ENCODE data around the gene RHOB. TPM values are rescaled to one million over a fixed set of nuclear protein-coding genes. Genes with fewer than 3 reads are reported as not detected.

The RHOB gene
- total and polyA plus RNA-seq, 7 experiments from 2014 or later = 0.64 to 244 (median 9.2) TPM

DNA sequence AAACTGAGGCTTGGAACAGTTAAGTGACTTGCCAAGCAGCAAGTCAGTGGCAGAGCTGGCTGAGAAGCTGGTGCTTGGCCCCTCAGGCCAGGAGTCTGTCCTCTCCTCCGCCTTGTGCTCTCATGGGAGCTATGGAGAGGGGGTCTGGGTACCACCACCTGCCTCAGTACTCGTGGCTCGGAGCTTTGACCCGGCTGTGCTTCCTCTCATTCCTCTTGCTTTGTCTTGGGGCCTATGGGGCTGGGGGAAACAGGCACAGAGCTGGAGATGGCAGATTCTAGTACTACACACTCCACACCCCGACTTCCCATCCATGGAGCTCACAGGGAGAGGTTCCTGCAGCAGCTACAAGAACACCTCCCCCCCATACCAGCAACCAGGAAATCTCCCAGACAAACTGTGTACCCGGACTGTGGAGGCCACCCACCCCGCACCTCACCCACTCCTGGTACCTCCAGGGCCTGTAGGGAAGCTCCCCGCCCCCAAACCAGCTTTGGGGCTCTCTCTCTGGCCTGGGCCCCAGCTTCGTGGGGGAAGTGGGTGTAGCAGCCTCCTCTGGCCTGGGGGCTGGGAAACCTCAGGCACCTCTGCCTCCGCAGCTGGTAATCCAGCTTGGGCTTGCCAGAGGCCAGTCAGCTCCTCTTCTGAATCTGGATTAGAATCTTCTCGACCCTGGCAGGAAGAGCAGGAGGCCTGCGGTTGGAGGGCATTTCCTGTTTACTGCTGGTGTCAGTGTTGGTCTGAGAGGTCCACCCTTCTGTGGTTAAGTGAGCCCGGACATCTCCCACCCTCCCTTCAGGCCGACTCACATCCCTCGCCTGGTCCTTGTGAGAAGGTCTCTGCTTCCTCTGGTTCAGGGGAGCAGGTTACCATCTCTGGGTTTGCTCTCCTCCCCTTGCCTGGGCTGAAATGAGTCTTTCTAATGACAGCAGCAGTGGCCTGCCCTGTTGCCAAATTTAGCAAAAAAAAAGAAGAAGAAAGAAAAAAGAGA, 22.3 kb upstream of the RHOB start:
- ChIA-PET CTCF (interaction anchor here (0.6 to 1.5 kb wide), 5 partner anchors 9 to 20 kb away, joined by 3 to 7 read pairs (median 3); no protein-coding TSS in a partner anchor), POLR2A (no interaction called here)
- peak in 2 of 9 donors; percentile 19 to 41 for DNase-seq
- Histone ChIP-seq H3K4me1 (ENCODE audit: control insufficient read depth in 2 of 2, insufficient read depth in 2 of 2, low read length in 2 of 2) (peaks cover 7 to 10% of the 10 kb centered on the region in 2 donors), H3K36me3 (ENCODE audit: control insufficient read depth in 2 of 3, insufficient read depth in 3 of 3, low read length in 3 of 3) (no peaks in the 10 kb centered on the region), H3K27me3 (ENCODE audit: control insufficient read depth in 2 of 2, insufficient read depth in 2 of 2, low read length in 2 of 2) (no peaks in the 10 kb centered on the region), H3K27ac (ENCODE audit: low read depth, low read length) (no peak overlapping the region), H3K9me3 (ENCODE audit: control insufficient read depth in 2 of 3, low read length in 3 of 3) (no peaks in the 10 kb centered on the region), H3K4me3 (ENCODE audit: low read length) (no peak overlapping the region)
- Mint-ChIP-seq H3K4me3 (peak overlapping the region in 6 of 10 donors; percentile 25 to 64 (median 48)), H3K27ac (peak overlapping the region in 8 of 9 donors; percentile 23 to 88 (median 62)), H3K27me3 (peaks cover 0 to 4% (median 0%) of the 10 kb centered on the region in 5 donors), H3K4me1 (peaks cover 9 to 31% (median 22%) of the 10 kb centered on the region in 7 donors), H3K9me3 (no peaks in the 10 kb centered on the region), H3K36me3 (no peaks in the 10 kb centered on the region)
- peak; percentile 74 for ATAC-seq
- intact Hi-C loops (cut with micrococcal nuclease) = loop anchor here in 1 of 2 donors (5.0 kb wide), 1 partner anchor 182 kb away; no protein-coding TSS in a partner anchor

DNA sequence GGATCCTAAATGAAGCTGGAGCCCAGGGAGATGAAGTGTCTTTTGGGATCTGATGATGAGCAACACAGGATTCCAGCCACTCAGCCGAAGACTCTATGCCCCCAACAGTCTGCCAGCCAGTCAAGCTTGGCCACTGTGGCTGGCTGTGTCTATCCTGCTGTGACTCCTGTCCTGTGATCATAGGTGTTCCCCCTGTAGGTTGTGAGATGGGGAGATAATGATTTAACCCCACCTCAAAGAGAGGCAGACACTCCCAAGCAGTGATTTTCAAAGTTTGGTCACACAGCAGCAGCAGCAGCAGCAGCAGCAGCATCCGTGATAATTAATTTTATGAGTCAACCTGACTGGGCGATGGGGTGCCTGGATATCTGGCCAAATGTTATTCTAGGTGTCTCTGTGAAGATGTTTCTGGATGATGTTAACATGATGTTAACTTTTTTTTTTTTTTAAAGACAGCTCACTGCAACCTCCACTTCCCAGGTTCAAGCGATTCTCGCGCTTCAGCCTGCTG, 21.4 kb upstream of the RHOB start:
- no peak overlapping the region for H3K27ac ChIP-seq (ENCODE audit: low read depth, low read length)
- POLR2A ChIA-PET = no interaction called here
- H3K4me3 ChIP-seq (ENCODE audit: low read length) = no peak overlapping the region
- ATAC-seq (peak; percentile 18), DNase-seq (no peak)
- no peaks in the 10 kb centered on the region for H3K9me3 Mint-ChIP-seq
- H3K27me3 ChIP-seq (ENCODE audit: control insufficient read depth in 2 of 2, insufficient read depth in 2 of 2, low read length in 2 of 2) = no peaks in the 10 kb centered on the region
- H3K4me1 ChIP-seq (ENCODE audit: control insufficient read depth in 2 of 2, insufficient read depth in 2 of 2, low read length in 2 of 2) = peaks cover 7 to 10% of the 10 kb centered on the region in 2 donors
- intact Hi-C loops (cut with micrococcal nuclease) = no loop called here
- peak overlapping the region in 6 of 9 donors; percentile 23 to 88 (median 50) for H3K27ac Mint-ChIP-seq
- H3K4me1 Mint-ChIP-seq = peaks cover 9 to 31% (median 22%) of the 10 kb centered on the region in 7 donors
- H3K4me3 Mint-ChIP-seq = peak overlapping the region in 6 of 10 donors; percentile 14 to 59 (median 36)
- no peaks in the 10 kb centered on the region for H3K36me3 Mint-ChIP-seq
- H3K36me3 ChIP-seq (ENCODE audit: control insufficient read depth in 2 of 3, insufficient read depth in 3 of 3, low read length in 3 of 3) = no peaks in the 10 kb centered on the region
- H3K9me3 ChIP-seq (ENCODE audit: control insufficient read depth in 2 of 3, low read length in 3 of 3) = no peaks in the 10 kb centered on the region
- H3K27me3 Mint-ChIP-seq = no peaks in the 10 kb centered on the region
- CTCF ChIA-PET = interaction anchor here (1.2 to 1.5 kb wide), 2 partner anchors 11 kb away, joined by 3 to 6 read pairs; no protein-coding TSS in a partner anchor

DNA sequence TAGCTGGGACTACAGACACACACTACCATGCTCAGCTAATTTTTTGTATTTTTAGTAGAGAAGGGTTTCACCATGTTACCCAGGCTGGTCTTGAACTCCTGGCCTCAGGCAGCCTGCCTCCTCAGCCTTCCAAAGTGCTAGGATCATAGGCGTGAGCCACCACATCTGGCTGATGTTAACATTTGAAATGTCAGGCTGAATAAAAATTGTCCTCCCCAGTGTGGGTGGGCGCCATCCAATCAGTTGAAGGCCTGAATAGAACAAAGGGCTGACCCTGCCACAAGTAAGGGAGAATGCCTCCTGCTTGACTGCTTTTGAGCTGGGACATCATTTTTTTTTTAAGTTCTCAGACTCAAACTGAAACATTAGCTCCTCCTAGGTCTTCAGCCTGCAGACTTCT, 21.0 kb upstream of the RHOB start:
- H3K4me1 ChIP-seq (ENCODE audit: control insufficient read depth in 2 of 2, insufficient read depth in 2 of 2, low read length in 2 of 2) = peaks cover 7 to 10% of the 10 kb centered on the region in 2 donors
- H3K27me3 Mint-ChIP-seq = no peaks in the 10 kb centered on the region
- no peak overlapping the region for H3K4me3 ChIP-seq (ENCODE audit: low read length)
- no peak overlapping the region for H3K27ac ChIP-seq (ENCODE audit: low read depth, low read length)
- CTCF ChIA-PET = interaction anchor here (0.8 to 1.2 kb wide), 2 partner anchors 12 to 236 kb away, joined by 3 to 5 read pairs; no protein-coding TSS in a partner anchor
- H3K27me3 ChIP-seq (ENCODE audit: control insufficient read depth in 2 of 2, insufficient read depth in 2 of 2, low read length in 2 of 2) = no peaks in the 10 kb centered on the region
- H3K27ac Mint-ChIP-seq = no peak overlapping the region
- POLR2A ChIA-PET = no interaction called here
- peaks cover 9 to 31% (median 23%) of the 10 kb centered on the region in 7 donors for H3K4me1 Mint-ChIP-seq
- no peaks in the 10 kb centered on the region for H3K36me3 Mint-ChIP-seq
- no peak for ATAC-seq
- intact Hi-C loops (cut with micrococcal nuclease) = no loop called here
- H3K4me3 Mint-ChIP-seq = no peak overlapping the region
- H3K9me3 ChIP-seq (ENCODE audit: control insufficient read depth in 2 of 3, low read length in 3 of 3) = no peaks in the 10 kb centered on the region
- no peaks in the 10 kb centered on the region for H3K36me3 ChIP-seq (ENCODE audit: control insufficient read depth in 2 of 3, insufficient read depth in 3 of 3, low read length in 3 of 3)
- no peak for DNase-seq
- H3K9me3 Mint-ChIP-seq = no peaks in the 10 kb centered on the region

DNA sequence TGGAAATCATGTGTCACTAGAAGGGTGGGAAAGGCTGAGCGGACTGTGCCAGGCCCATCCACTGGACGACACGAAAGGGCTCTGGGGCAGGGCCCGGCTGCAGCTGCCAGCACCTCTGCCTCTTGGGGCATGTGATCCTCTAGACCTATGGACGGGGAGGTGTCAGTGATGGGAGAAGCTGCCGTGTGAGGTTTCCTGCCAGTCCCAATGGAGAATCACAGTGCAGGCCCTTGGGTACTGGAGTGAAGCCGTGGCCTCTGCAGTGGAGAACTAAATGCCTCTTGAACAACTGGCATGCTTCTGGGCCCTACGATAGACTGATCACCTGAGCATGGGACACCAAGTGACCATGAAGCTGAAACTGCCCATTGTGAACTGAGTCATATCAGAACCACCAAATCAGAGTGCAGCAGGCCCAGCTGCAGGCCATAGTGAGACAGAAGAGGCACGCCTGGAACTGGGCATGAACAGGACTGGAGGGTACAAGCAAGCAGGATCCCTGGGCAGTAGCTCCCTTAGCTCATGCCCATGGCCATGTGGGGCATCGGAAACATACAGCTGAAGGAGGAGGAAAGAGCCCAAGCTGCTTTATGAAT, 18.8 kb upstream of the RHOB start:
- H3K27ac ChIP-seq (ENCODE audit: low read depth, low read length) = no peak overlapping the region
- no peak overlapping the region for H3K4me3 ChIP-seq (ENCODE audit: low read length)
- Mint-ChIP-seq H3K4me3 (no peak overlapping the region), H3K27me3 (peaks cover 0 to 5% (median 0%) of the 10 kb centered on the region in 5 donors), H3K4me1 (peaks cover 9 to 36% (median 23%) of the 10 kb centered on the region in 7 donors), H3K36me3 (no peaks in the 10 kb centered on the region), H3K9me3 (no peaks in the 10 kb centered on the region), H3K27ac (no peak overlapping the region)
- DNase-seq = no peak
- POLR2A ChIA-PET = no interaction called here
- no peaks in the 10 kb centered on the region for H3K9me3 ChIP-seq (ENCODE audit: control insufficient read depth in 2 of 3, low read length in 3 of 3)
- H3K27me3 ChIP-seq (ENCODE audit: control insufficient read depth in 2 of 2, insufficient read depth in 2 of 2, low read length in 2 of 2) = no peaks in the 10 kb centered on the region
- ATAC-seq = no peak
- peaks cover 7 to 10% of the 10 kb centered on the region in 2 donors for H3K4me1 ChIP-seq (ENCODE audit: control insufficient read depth in 2 of 2, insufficient read depth in 2 of 2, low read length in 2 of 2)
- CTCF ChIA-PET = no interaction called here
- intact Hi-C loops (cut with micrococcal nuclease) = no loop called here
- no peaks in the 10 kb centered on the region for H3K36me3 ChIP-seq (ENCODE audit: control insufficient read depth in 2 of 3, insufficient read depth in 3 of 3, low read length in 3 of 3)

DNA sequence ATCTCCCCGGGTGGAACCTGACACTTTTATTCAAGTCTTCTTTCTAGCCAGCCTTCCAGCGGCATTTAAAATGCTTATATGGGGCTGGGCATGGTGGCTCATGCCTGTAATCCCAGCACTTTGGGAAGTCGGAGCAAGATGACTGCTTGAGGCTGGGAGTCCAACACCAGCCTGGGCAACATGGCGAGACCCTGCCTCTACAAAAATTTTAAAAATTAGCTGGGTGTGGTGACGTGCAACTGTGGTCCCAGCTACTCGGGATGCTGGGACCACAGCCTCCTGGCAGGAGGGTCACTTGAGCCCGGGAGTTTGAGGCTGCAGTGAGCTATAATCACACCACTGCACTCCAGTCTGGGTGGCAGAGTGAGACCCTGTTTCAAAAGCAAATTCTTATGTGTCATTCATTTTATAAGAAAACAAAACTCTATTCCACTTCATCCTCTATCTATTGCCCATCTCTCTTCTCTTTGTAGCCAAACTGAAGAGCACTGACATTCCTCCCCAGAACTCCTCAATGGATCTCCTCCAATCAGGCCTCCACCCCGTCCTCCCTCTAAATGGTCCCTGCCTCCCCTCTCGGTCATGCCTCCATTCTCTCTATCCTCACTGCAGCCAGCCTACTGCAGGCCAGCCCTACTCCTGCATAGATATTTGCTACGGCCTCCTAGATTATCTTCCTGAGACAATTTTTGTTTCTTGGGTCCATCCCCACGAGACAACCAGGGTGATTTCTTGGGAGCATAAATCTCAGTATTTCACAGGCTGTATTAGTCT, 18.0 kb upstream of the RHOB start:
- no peak overlapping the region for H3K27ac Mint-ChIP-seq
- POLR2A ChIA-PET = no interaction called here

DNA sequence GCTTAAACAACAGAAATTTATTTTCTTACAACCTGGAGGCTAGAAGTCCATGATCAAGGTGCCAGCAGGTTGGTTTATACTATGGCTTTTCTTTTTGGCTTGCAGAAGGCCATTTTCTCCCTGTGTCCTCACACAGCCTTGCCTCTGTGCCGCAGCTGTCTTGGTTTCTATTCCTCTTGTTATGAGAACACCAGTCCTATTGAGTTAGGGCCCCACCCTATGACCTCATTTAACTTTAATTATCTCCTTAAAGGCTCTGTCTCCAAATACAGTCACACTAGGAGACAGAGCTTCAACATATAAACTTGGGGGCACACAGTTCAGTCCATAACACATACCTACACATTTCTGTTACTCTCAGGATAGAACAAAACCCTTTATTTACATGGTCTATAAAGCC, 17.3 kb upstream of the RHOB start:
- intact Hi-C loops (cut with micrococcal nuclease) = no loop called here
- no peak overlapping the region for H3K27ac Mint-ChIP-seq
- Histone ChIP-seq H3K9me3 (ENCODE audit: control insufficient read depth in 2 of 3, low read length in 3 of 3) (no peaks in the 10 kb centered on the region), H3K36me3 (ENCODE audit: control insufficient read depth in 2 of 3, insufficient read depth in 3 of 3, low read length in 3 of 3) (no peaks in the 10 kb centered on the region), H3K4me3 (ENCODE audit: low read length) (no peak overlapping the region), H3K27ac (ENCODE audit: low read depth, low read length) (no peak overlapping the region), H3K4me1 (ENCODE audit: control insufficient read depth in 2 of 2, insufficient read depth in 2 of 2, low read length in 2 of 2) (peaks cover 4 to 5% of the 10 kb centered on the region in 2 donors), H3K27me3 (ENCODE audit: control insufficient read depth in 2 of 2, insufficient read depth in 2 of 2, low read length in 2 of 2) (no peaks in the 10 kb centered on the region)
- H3K4me3 Mint-ChIP-seq = no peak overlapping the region
- peaks cover 9 to 25% (median 12%) of the 10 kb centered on the region in 7 donors for H3K4me1 Mint-ChIP-seq
- H3K36me3 Mint-ChIP-seq = no peaks in the 10 kb centered on the region
- ATAC-seq (peak; percentile 59), DNase-seq (no peak)
- no peaks in the 10 kb centered on the region for H3K9me3 Mint-ChIP-seq
- ChIA-PET POLR2A (no interaction called here), CTCF (no interaction called here)
- peaks cover 0 to 8% (median 0%) of the 10 kb centered on the region in 5 donors for H3K27me3 Mint-ChIP-seq

More for the DNA sequence above, 18.0 kb upstream of the RHOB start:
- Mint-ChIP-seq H3K36me3 (no peaks in the 10 kb centered on the region), H3K4me3 (no peak overlapping the region), H3K27me3 (peaks cover 0 to 6% (median 0%) of the 10 kb centered on the region in 5 donors), H3K4me1 (peaks cover 9 to 28% (median 16%) of the 10 kb centered on the region in 7 donors), H3K9me3 (no peaks in the 10 kb centered on the region)
- H3K36me3 ChIP-seq (ENCODE audit: control insufficient read depth in 2 of 3, insufficient read depth in 3 of 3, low read length in 3 of 3) = no peaks in the 10 kb centered on the region
- intact Hi-C loops (cut with micrococcal nuclease) = no loop called here
- DNase-seq = no peak
- no peaks in the 10 kb centered on the region for H3K9me3 ChIP-seq (ENCODE audit: control insufficient read depth in 2 of 3, low read length in 3 of 3)
- CTCF ChIA-PET = no interaction called here
- no peaks in the 10 kb centered on the region for H3K27me3 ChIP-seq (ENCODE audit: control insufficient read depth in 2 of 2, insufficient read depth in 2 of 2, low read length in 2 of 2)
- no peak overlapping the region for H3K4me3 ChIP-seq (ENCODE audit: low read length)
- H3K4me1 ChIP-seq (ENCODE audit: control insufficient read depth in 2 of 2, insufficient read depth in 2 of 2, low read length in 2 of 2) = peaks cover 7 to 10% of the 10 kb centered on the region in 2 donors
- ATAC-seq = no peak
- no peak overlapping the region for H3K27ac ChIP-seq (ENCODE audit: low read depth, low read length)
